ENCODE data around the gene TCEAL6.
"Not testable (repeated sequence)": the region's sequence is repeated elsewhere in the genome, so short reads cannot be mapped to it uniquely, and the experiment has no call there.

Gene TCEAL6

DNA sequence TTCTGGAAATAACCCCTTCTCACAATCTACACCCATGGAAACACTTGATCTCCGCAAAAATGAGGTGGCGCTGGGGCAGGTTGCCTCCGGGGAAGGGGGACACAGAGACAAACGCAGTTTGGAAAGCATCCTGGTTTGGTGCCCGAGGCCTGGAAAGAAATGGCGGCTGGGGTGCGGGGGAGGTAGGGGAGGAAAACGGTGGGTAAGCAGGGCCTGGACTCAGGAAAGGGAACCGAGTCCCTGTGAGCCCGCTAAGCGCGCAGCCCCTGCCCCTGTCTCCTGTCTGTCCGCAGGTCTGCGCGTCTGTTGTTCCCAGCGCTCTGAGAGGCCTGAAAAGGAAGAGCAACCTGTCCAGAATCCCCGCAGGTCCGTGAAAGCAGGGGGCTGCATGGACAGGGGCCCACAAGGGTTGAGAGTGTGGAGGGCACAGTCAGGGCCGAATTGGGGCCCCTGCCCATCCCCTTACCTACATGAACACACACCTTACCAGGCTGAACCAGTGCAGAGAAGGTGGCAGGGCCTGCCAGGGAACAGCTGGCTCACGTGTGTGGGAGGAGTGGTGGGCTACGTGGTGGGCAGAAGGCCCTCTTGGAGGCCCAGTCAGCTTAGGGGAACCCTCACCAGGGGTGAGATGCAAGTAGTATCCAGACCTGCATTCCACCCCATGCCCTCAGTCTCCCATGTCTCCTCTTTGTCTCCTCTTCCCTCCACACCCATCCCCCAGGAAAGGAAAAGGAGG, 16.0 kb downstream of the TCEAL6 start:
- not testable (repeated sequence) for H3K27ac ChIP-seq (ENCODE audit: insufficient read depth, low read depth, low read length, poor library complexity, severe bottlenecking); H3K36me3 ChIP-seq (ENCODE audit: control insufficient read depth, insufficient read depth, low read length); H3K9me3 ChIP-seq (ENCODE audit: control insufficient read depth, low read length); H3K4me1 ChIP-seq (ENCODE audit: control insufficient read depth, insufficient read depth, low read length)
- WGBS, 2 experiments: 39 to 53% methylated on average over 19 to 20 of the region's 21 CpGs
- H3K27me3 ChIP-seq (ENCODE audit: control insufficient read depth, insufficient read depth, low read length, poor library complexity, severe bottlenecking): peaks cover 21% of the 10 kb centered on the region
- peak overlapping the region; percentile 39 for H3K4me3 ChIP-seq (ENCODE audit: insufficient read depth, low read depth, low read length)

DNA sequence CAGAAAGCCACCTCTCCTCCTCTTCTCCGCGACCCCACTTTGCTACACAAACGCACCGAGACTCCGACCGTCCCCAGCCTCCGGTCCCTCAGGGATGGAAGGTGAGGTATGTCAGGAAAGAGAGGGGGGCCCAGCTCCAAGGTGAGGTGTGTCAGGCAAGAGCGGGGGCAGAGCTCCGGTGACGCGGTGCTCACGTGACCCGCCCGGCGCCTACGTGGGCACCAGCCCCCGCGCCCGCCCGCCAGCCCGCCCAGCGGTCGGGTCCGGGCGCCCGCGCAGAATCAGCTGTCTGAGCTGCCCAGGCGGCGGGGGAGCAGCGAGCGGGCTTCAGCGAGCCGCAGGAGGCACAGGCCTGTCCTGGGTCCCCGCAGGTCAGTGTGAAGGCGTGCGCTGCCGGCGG, 16.8 kb downstream of the TCEAL6 start, which contains the start of gene TCEAL2:
Gene TCEAL2, plus strand, starts transcription at position 244 of the 400 bp plus-strand sequence. CDS start 1,152 bp downstream, outside the sequence.
- H3K9me3 ChIP-seq (ENCODE audit: control insufficient read depth, low read length); H3K4me1 ChIP-seq (ENCODE audit: control insufficient read depth, insufficient read depth, low read length); H3K36me3 ChIP-seq (ENCODE audit: control insufficient read depth, insufficient read depth, low read length); H3K27ac ChIP-seq (ENCODE audit: insufficient read depth, low read depth, low read length, poor library complexity, severe bottlenecking): not testable (repeated sequence)
- Histone ChIP-seq H3K27me3 (ENCODE audit: control insufficient read depth, insufficient read depth, low read length, poor library complexity, severe bottlenecking) (peaks cover 21% of the 10 kb centered on the region), H3K4me3 (ENCODE audit: insufficient read depth, low read depth, low read length) (peak within 1 kb of the TSS; percentile 39)
- WGBS, 2 experiments: 0 to 1% methylated on average over 19 to 24 of the region's 38 CpGs

DNA sequence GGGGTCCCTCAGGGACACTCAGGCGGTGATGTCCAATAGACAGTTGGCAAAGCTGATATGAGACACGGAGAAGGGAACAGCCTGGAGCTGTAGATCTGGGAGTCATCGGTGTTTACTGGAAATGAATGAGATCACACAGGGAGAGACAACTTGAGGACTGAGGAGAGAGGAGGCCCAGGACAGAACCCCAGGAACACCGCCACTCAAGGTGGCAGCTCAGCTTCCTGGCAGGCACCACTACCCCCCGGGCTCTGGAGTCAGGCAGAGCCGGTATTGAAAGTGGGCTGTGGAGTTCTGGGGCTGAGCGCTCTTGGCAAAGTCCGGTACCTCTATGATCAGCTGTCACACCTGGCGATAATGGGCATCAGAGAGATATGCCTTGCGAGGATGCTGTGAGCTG, 17.3 kb downstream of the TCEAL6 start:
- Histone ChIP-seq H3K27me3 (ENCODE audit: control insufficient read depth, insufficient read depth, low read length, poor library complexity, severe bottlenecking) (peaks cover 21% of the 10 kb centered on the region), H3K4me3 (ENCODE audit: insufficient read depth, low read depth, low read length) (peak overlapping the region; percentile 39)
- not testable (repeated sequence) for H3K4me1 ChIP-seq (ENCODE audit: control insufficient read depth, insufficient read depth, low read length); H3K36me3 ChIP-seq (ENCODE audit: control insufficient read depth, insufficient read depth, low read length); H3K27ac ChIP-seq (ENCODE audit: insufficient read depth, low read depth, low read length, poor library complexity, severe bottlenecking); H3K9me3 ChIP-seq (ENCODE audit: control insufficient read depth, low read length)
- WGBS, 2 experiments: 35% methylated on average over 5 to 7 of the region's 10 CpGs

DNA sequence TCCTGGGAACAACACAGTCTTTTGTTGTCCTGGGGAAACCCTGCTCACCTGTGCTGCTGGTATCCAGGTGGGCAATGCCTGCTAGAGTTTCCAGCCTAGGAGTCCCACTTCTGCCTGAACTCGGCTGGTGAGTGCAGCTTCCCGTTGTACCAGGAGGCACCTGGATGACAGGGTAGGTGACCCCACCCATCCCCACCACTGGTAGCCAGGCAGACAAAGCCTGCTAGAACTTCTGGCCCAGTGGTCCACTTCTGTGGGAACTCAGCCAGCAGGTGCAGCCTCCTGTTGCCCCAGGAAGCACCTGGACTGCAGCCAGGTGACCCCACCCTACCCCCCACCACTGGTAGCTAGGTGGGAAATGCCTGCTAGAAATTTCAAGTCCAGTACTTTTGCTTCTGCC, 26.5 kb downstream of the TCEAL6 start:
- no peaks in the 10 kb centered on the region for H3K4me1 ChIP-seq (ENCODE audit: control insufficient read depth, insufficient read depth, low read length)
- WGBS, 2 experiments: 82 to 90% methylated on average over 2 of the region's 2 CpGs
- no peaks in the 10 kb centered on the region for H3K27me3 ChIP-seq (ENCODE audit: control insufficient read depth, insufficient read depth, low read length, poor library complexity, severe bottlenecking)
- H3K9me3 ChIP-seq (ENCODE audit: control insufficient read depth, low read length): no peaks in the 10 kb centered on the region
- no peak overlapping the region for H3K27ac ChIP-seq (ENCODE audit: insufficient read depth, low read depth, low read length, poor library complexity, severe bottlenecking)
- no peaks in the 10 kb centered on the region for H3K36me3 ChIP-seq (ENCODE audit: control insufficient read depth, insufficient read depth, low read length)
- no peak overlapping the region for H3K4me3 ChIP-seq (ENCODE audit: insufficient read depth, low read depth, low read length)

DNA sequence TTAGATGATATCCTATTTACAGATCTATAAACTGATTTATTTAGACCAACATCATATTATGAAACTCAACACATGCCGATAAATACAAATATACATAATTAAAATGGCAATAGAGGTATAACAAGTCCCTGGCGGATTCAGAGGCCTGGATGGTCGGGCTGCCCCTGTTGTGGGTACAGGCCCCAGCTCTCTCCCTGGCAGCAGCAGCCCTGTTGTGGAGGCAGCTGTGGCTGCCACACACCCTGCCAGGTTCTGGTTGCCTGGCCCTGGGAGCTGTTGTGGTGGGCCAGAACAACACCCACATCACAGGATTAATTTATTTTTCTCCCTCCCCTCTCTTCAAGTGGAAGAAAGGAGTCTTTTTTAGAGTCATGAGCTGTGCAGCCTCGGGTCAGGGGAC, 28.9 kb downstream of the TCEAL6 start:
- H3K36me3 ChIP-seq (ENCODE audit: control insufficient read depth, insufficient read depth, low read length): no peaks in the 10 kb centered on the region
- no peaks in the 10 kb centered on the region for H3K9me3 ChIP-seq (ENCODE audit: control insufficient read depth, low read length)
- no peaks in the 10 kb centered on the region for H3K4me1 ChIP-seq (ENCODE audit: control insufficient read depth, insufficient read depth, low read length)
- H3K4me3 ChIP-seq (ENCODE audit: insufficient read depth, low read depth, low read length): no peak overlapping the region
- no peak overlapping the region for H3K27ac ChIP-seq (ENCODE audit: insufficient read depth, low read depth, low read length, poor library complexity, severe bottlenecking)
- H3K27me3 ChIP-seq (ENCODE audit: control insufficient read depth, insufficient read depth, low read length, poor library complexity, severe bottlenecking): no peaks in the 10 kb centered on the region
- 68 to 72% methylated on average over 3 to 4 of the region's 4 CpGs for WGBS, 2 experiments

Data from ectodermal cell (in vitro differentiated cells).